Activated CD4-positive, alpha-beta T cell treated with anti-CD3 and anti-CD28 coated beads for 4 hours (primary cell): ENCODE results near the gene STRN4.
A peak's percentile ranks its signal among the peaks of the same experiment; 100 is the strongest.
"Not testable (repeated sequence)": the region's sequence is repeated elsewhere in the genome, so short reads cannot be mapped to it uniquely, and the experiment has no call there.

Experiments used
- DNase-seq, 2 donors: peaks; one replicate each; pipeline ENCODE4 v3.0.0-alpha.2; 2020

The STRN4 gene

DNA sequence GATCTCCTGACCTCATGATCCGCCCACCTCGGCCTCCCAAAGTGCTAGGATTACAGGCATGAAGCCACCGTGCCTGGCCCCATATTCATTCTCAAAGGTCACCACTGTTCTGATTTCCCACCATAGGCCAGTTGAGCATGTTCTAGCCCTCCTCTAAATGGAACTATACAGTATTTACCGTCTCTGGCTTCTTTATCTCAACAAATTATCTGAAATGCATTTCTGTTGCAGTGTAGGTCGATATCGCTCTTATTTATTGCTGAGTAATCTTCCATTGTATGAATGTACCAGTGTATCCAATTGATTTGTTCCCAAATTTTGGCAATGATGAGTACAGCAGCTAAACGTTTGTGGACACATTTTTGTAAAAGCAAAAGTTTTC, 26.8 kb upstream of the STRN4 start:
- DNase-seq = no peak

DNA sequence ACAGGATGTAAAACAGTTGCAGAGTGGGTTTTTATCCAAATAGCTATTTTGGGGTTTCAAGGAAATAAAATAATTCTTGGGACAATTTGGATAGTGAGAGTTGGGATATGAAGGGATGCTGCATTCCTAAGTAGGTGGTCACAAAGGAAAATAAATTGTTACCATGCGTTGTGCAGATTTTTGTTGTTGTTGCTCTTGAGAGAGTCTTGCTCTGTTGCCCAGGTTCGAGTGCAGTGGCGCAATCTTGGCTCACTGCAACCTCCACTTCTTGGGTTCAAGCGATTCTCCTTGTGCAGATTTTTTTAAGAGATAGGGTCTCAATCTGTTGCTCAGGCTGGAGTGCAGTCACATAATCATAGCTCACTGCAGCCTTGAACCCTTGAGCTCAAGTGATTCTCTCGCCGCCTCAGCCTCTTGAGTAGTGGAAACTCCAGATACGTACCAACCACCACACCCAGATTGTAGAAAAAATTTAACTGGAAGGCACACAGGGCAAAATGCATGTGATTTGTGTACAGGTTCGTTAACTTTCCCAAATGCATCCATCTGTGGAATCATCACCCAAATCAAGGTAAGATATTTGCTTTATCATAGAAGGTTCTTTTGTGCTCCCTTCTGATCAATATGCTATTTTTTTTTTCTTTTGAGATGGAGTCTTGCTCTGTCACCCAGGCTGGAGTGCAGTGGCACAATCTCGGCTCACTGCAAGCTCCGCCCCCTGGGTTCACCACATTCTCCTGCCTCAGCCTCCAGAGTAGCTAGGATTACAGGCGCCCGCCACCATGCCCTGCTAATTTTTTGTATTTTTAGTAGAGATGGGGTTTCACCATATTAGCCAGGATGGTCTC, 26.1 kb upstream of the STRN4 start:
- DNase-seq = no peak

DNA sequence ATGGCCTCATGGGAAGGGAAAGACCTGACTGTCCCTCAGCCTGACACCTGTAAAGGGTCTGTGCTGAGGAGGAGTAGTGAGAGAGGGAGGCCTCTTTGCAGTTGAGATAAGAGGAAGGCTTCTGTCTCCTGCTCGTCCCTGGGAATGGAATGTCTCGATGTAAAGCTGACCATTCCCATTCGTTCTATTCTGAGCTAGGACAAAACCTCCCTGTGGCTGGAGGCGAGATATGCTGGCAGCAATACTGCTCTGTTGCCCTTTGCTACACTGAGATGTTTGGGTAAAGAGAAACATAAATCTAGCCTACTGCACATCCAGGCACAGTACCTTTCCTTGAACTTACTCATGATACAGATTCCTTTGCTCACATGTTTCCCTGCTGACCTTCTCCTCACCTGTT, 22.5 kb upstream of the STRN4 start:
- not testable (repeated sequence) for DNase-seq

DNA sequence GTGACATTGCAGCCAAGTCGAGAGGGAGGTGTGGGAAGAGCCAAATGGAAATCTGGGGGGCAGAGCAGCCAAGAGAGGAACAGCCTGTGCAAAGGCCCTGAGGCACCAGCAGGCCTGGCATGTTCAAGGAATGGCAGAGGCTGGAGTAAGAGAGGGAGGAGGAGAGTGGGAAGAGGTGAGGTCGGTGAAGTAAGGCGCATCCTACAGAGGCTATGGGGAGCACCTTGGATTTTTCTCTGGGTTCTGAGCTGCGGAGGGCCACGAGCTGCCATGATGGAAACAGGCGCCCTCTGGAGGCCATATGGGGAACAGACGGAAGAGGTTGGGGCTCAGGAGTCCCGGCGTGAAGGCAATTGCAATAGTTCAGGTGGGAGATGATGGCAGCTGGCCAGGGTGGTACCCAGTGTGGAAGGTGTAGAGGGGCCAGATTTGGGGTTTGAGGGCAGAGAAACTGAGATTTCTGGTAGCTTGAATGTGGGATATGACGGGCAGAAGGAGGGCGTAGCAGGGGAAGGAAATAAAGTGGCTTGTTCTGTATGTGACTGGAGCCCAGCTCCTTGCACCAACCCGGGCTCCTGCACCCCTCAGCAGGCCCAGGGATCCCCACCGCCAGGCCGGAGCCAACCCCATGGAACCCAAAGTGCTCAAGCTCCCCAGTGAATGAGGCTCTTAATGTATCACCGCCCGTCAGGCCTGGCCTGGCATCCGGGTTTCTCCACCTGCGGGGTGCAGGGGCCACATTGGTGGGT, 20.5 kb upstream of the STRN4 start:
- peak; percentile 51 to 60 for DNase-seq

DNA sequence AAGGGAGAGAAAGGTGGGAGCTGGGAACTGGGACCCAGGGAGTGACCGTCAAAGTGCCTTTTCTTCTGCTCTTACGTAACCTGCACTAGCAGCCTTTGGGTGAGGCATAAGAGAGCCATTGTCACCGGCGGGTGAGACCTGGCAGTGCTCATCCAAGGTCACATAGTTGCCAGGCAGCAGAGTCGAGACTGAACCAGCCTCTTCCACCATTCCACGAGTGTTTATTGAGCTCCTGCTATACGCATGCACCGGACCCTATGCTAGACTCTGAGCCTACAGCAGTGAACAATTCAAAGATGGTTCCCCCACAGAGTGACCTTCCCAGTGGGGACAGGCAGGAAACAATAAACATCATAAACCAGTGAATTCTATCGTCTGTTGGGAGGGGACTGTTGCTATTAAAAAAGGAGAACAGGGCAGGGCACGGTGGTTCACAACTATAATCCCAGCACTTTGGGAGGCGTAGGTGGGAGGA, 18.6 kb upstream of the STRN4 start:
- DNase-seq = no peak

DNA sequence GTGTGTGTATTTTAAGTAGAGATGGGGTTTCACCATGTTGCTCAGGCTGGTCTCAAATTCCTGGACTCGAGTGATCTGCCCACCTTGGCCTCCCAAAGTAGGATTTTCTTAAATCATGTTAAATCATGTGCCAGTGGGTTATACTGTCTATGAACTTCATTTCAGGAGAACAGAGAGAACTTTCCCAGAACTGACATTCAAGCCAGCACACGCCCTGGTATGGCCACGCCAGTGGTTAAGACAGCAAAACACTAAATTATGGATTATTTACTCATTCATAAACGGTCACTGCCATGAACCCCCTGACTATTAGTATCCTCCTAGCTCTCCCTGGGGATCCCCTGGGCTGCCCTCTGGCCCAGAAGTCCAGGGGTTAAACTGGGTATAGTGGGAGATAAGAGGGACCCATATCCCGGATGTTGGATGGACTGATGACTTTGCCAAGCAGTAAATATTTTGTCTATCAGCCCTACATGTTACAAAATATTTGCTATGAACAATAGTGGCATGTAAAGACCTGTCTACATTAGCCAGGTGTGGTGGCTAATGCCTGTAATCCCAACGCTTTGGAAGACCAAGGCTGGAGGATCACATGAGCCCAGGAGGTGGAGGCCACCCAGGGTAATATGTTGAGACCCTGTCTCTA, 16.1 kb upstream of the STRN4 start:
- DNase-seq = no peak

DNA sequence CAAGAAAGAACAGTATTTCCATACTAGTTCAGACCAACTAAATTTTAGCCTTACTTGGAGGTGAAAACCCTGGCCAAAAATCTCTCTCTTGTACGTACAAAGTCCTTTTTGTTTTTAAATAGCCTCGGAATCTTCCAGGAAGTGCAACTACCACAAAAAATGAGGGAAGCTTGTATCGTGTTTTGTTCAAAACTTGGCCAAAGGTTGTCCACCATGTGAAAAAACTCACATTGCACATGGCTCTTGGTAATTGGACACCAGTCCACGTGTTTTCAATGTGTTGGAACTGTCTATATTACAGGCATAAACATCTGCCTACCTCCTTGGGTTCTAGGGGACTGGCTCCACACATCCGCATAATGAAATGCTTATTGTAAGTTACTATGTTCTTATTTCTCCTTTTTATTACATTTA, 15.2 kb upstream of the STRN4 start:
- no peak for DNase-seq

DNA sequence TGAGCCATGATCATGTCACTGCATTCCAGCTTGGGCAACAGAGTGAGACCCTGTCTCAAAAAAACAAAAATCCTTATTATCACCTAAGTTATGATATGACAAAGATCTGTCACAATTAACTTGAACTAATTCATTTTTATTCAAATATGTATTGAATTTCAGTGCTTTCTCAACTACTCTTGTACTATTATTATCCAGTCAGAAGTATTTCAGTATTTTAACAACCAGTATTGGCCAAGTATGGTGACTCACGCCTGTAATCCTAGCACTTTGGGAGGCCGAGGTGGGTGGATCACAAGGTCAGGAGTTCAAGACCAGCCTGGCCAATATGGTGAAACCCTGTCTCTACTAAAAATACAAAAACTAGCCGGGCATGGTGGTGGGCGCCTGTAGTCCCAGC, 14.6 kb upstream of the STRN4 start:
- not testable (repeated sequence) for DNase-seq

DNA sequence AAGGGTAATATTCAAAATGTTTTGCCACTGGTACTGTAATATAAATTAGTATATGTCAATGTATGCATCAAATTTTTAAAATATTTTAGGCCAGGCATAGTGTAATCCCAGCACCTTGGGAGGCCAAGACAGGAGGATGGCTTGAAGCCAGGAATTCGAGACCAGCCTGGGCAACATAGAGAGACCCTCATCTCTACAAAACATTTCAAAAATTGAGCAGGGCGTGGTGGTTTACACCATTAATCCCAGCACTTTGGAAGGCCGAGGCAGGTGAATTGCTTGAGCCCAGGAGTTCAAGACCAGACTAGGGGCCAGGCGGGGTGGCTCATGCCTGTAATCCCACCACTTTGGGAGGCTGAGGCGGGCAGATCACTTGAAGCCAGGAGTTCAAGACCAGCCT, 14.1 kb upstream of the STRN4 start:
- DNase-seq = no peak

DNA sequence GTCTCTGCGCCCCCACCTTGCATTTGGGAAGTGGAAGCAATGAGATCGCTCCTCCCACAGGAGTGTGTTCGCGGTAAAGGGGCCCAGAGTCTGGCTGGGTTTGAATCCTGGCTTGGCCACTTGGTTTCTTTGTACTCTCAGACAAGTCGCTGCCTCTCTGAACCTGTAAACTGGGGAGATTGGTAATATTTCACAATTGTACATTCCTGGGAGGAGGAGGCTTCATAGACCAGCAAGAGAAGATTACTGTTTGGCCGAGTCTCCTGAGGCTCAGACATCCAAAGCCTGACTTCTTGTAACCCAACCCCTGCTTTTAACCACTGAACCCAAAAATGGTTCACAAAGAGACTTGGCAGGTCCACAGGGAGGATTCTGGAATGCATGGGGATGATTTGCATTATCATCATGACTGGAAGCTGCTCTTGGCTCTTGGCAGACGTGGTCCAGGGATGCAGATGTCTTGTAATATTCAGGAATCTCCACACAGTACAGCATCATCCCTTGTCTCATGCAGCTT, 13.6 kb upstream of the STRN4 start:
- DNase-seq = no peak

DNA sequence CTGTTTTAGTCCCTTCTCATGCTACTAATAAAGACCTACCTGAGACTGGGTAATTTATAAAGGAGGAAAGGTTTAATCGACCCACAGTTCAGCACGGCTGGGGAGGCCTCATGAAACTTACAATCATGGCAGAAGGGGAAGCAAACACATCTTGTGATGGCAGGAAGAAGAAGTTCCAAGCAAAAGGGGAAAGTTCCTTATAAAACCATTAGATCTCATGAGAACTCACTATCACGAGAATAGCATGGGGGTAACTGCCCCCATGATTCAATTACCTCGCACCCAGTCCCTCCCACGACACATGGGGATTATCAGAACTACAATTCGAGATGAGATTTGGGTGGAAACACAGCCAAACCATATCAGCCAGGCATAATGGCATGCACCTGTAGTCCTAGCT, 13.0 kb upstream of the STRN4 start:
- DNase-seq = no peak

DNA sequence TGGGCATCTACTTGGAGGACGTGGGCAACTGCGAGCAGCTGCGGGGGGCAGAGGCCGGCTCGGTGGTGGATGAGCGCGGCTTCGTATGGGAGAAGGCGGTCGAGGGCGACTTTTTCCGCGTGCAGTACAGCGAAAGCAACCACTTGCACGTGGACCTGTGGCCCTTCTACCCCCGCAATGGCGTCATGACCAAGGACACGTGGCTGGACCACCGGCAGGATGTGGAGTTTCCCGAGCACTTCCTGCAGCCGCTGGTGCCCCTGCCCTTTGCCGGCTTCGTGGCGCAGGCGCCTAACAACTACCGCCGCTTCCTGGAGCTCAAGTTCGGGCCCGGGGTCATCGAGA, 10.3 kb upstream of the STRN4 start:
- DNase-seq = no peak

DNA sequence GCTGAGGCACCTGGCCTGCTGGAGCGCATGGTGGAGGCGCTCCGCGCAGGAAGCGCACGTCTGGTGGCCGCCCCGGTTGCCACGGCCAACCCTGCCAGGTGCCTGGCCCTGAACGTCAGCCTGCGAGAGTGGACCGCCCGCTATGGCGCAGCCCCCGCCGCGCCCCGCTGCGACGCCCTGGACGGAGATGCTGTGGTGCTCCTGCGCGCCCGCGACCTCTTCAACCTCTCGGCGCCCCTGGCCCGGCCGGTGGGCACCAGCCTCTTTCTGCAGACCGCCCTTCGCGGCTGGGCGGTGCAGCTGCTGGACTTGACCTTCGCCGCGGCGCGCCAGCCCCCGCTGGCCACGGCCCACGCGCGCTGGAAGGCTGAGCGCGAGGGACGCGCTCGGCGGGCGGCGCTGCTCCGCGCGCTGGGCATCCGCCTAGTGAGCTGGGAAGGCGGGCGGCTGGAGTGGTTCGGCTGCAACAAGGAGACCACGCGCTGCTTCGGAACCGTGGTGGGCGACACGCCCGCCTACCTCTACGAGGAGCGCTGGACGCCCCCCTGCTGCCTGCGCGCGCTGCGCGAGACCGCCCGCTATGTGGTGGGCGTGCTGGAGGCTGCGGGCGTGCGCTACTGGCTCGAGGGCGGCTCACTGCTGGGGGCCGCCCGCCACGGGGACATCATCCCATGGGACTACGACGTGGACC, 9.7 kb upstream of the STRN4 start:
- DNase-seq = no peak

DNA sequence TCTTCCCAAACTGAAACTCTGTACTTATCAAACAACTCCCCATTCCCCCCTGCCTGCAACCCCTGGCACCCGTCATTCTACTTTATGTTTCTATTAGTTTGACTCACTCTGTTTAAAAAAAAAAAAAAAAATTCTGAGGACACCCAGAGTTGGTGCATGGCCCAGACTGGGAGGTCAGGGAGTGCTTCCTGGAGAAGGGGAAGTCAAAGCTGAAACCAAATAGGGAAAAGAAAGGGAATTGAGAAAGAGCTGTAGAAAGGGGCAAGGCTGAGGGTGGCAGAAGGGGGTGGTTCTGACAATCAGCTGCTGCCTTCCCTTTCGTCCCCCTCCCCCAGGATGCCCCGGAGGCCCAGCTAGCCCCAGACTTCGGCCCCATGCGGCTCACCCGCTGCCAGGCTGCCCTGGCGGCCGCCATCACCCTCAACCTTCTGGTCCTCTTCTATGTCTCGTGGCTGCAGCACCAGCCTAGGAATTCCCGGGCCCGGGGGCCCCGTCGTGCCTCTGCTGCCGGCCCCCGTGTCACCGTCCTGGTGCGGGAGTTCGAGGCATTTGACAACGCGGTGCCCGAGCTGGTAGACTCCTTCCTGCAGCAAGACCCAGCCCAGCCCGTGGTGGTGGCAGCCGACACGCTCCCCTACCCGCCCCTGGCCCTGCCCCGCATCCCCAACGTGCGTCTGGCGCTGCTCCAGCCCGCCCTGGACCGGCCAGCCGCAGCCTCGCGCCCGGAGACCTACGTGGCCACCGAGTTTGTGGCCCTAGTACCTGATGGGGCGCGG, 9.0 kb upstream of the STRN4 start:
- no peak for DNase-seq

DNA sequence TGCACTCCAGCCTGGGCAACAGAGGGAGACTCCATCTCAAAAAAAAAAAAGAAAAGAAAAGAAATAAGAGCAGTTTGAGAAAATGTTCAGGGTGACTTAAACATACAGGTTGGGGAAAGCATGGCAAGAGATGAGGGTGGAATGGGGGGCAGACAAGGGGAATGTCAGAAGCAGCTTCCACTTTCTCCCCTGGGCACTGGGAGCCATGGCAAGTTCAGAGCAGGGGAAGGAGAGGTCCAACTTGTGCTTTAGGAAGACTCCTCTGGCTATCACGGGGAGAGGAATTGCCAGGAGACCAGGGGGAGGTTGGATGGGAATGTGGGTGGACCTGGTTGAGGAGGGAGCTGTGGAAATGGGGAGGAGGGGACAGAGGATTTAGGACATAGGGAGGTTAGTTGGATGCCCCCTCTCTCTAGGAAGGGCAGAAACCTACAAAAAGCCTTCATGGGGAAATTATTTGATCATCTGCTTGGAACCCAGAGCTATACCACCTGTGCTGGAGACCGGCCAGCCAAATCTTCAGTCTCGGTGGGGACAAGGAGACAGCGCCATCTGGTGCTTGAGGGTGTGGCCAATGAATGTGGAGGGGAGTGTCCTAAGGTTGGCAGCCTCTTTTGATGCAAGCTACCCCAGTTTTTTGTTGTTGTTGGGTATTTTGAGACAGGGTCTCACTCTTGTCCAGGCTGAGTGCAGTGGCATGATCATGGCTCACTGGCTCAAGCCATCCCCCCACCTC, 7.3 kb upstream of the STRN4 start:
- peak; percentile 60 to 66 for DNase-seq

DNA sequence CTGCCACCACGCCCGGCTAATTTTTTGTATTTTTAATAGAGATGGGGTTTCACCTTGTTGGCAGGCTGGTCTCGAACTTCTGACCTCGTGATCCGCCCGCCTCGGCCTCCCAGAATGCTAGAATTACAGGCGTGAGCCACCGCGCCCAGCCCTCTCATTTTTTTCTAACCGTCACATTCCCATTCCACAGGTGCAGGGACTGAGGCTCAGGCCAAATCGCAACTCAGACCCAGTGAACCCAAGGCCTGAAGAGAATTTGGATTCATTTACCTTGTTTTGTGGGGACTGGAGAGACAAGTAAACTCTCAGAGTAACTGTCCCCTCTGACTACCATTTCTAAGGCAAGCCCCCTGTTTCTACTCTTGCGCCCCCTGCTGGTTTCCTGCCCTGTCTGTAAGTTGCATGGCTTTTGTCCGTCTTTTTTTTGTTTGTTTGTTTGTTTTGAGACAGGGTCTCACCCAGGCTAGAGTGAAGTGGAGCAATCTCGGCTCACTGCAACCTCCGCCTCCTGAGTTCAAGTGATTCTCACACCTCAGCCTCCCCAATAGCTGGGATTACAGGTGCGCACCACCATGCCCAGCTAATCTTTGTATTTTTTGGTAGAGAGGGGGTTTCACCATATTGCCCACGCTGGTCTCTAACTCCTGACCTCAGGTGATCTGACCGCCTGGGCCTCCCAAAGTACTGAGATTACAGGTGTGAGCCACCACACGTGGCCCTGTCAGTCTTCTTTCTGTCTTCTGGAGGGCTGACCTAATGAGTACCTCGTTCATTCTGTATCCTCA, 2.3 kb upstream of the STRN4 start:
- peak; percentile 78 to 82 for DNase-seq

DNA sequence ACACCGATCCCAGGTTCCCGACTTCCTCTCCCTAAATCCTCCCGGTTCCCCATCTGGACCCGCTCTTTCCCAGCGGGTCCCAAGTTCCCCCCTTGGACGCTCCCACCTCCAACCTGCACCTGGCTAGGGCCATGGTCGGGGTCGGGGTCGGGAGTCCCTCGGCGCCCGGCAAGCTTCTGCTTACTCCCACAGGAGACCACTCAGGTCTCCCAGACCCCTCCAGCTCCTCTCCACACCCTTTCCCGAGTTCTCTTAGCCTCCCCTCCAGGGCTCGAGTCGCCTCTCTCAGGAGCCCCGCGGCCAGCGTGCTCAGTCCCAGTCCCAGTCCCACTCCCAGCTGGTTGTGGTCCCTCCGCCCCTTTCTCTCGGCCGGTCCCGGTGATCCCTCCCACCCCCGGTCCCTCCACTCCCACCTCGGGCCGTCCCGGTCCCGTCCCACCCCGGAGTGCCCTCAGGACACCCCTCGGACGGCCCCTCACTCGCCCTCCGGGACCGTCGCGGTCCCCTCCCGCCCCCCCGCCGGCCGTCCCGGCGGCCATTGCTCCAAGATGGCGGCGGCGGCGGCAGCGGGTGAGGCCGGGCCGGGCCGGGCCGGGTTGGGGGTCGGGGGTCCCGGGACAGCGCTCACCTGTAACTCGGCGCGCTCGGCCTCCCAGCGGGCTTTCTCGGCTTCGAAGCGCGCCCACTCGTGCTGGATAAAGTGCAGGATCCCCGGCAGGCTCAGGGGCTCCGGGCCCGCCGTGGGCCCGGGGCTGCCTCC, 549 bp downstream of the STRN4 start, which contains the start of gene FKRP:
FKRP (plus strand) TSS at position 537 of the 760 bp plus-strand sequence. CDS start 9,394 bp downstream, outside the sequence.
- DNase-seq = peak; percentile 29 to 50

DNA sequence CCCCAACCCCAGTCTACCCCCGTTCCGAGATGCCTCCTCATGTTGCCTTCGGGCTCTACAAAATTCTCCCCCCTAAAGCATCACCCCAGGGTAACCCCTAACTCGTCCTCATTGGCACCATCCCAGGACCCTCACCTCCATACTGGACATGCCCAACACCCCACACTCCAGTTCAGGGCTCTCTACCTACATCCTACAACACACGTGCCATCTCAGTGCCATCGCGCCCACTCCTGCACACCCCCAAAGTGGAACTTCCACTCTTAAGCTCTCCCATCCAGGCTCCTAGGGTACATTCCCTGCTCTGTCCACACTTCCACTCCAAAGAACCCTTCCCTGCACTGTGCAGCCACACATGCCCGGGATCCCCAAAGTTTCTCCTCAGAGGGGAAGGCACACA, 1.2 kb downstream of the STRN4 start:
- DNase-seq = no peak

DNA sequence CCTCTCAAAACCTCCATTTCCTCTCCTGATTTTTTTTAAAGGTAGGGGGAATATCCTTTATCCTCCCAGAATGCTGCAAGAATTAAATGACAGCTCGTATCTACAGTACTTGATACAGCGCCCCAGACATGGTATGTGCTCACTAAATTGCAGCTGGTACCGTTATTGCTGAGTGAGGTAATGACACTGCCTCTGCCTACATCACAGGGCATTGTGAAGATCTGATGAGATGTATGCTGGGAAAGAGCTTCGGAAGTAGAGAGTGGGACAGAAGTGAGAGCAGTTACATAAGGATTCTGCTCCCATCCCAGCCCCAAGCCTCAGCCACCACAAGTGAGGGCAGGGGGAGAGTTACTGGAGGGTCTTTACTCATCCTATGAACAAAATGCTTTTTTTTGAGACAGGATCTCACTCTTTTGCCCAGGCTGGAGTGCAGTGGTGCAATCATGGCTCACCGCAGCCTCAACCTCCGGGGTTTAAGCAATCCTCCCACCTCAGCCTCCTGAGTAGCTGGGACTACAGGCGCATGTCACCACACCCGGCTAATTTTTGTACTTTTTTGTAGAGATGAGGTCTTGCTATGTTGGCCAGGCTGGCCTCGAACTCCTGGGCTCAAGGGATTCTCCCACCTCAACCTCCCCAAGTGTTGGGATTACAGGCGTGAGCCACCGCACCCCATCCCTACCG, 2.1 kb downstream of the STRN4 start:
- no peak for DNase-seq
